Psoas muscle (tissue), 8 donors: ENCODE measurements around the gene NCAPD3. TPM values are rescaled to one million over a fixed set of nuclear protein-coding genes. Genes with fewer than 3 reads are reported as not detected.
A peak's percentile ranks its signal among the peaks of the same experiment; 100 is the strongest.

Experiments used
- ATAC-seq, 4 donors: fragments of 200-7000 bp; cut with Tn5 transposase; one replicate each; pipeline ENCODE4 v1.9.1; 2020; ENCODE audit warnings: moderate library complexity in 3 of 4, mild to moderate bottlenecking in 2 of 4
- DNase-seq, 2 donors: peaks; one replicate each; pipeline ENCODE4 v3.0.0-alpha.2; 2020
- H3K27ac ChIP-seq: fragments of 200-600 bp; one replicate; pipeline ENCODE4 v1.8.0; 2022
- H3K27me3 ChIP-seq, 3 donors: fragments of 200-600 bp in 1 of 3; one replicate each; pipeline versions ENCODE4 v1.6.1 to v1.8.0; 2013 to 2022; ENCODE audit warnings: low read length in 2 of 3, mild to moderate bottlenecking in 2 of 3, moderate library complexity in 1 of 3; ENCODE audit not compliant: insufficient read depth in 3 of 3
- H3K36me3 ChIP-seq, 2 donors: fragments of 200-600 bp in 1 of 2; one replicate each; pipeline versions ENCODE4 v1.6.1 to v1.8.0; 2013 to 2022; ENCODE audit warnings: low read depth in 1 of 2, mild to moderate bottlenecking in 1 of 2, moderate library complexity in 1 of 2; ENCODE audit not compliant: insufficient read depth in 1 of 2
- H3K4me1 ChIP-seq: fragments of 200-600 bp; one replicate; pipeline ENCODE4 v1.8.0; 2022
- H3K4me3 ChIP-seq: fragments of 200-600 bp; one replicate; pipeline ENCODE4 v1.8.0; 2022; ENCODE audit warnings: mild to moderate bottlenecking
- H3K9me3 ChIP-seq: fragments of 200-600 bp; one replicate; pipeline ENCODE4 v1.8.0; 2022
- CTCF ChIP-seq: fragments of 200-600 bp; IDR thresholded peaks from one replicate; pipeline ENCODE4 v1.8.0; 2022; ENCODE audit warnings: antibody characterized with exemption
- WGBS, 3 donors: extraction: QIAGEN DNeasy Blood & Tissue Kit; methylation state at CpG; one replicate each; pipeline versions ENCODE4 v1.1.6 to v1.1.7; 2013; 5-methylcytosine and 5-hydroxymethylcytosine counted together
- intact Hi-C, 2 donors: fragments of 100-400 bp; cut with DNase I; formaldehyde crosslinking; loops; one replicate each; pipeline versions ENCODE4 v1.11.0 to v1.14.2; 2022
- polyA plus RNA-seq, 3 donors: library from polyadenylated mRNA; stranded (reverse); fragments of 200-250 nt; gene quantifications; one replicate each; pipeline ENCODE4 v1.2.3, GENCODE V29; 2013
- total RNA-seq, 4 donors: library from RNA; stranded (reverse); fragmentation: NEBNext Ultra II Directional in 2 of 4; extraction: Animal tissue kit (Norgen Biotek cat#: 25700) in 2 of 4; gene quantifications; one replicate each; pipeline versions ENCODE4 v1.2.1 to v1.2.4, GENCODE V29; 2021 to 2023
- donor health status: healthy with polysubstance abuse.
- donor health status: DM: no; HTN: no; CAD: no; lungs with moderate emphysema.
- donor health status: Bipolar disorder and iron deficiency.
- donor health status: healthy.
- donor health status: DM: yes; HTN: yes; CAD: no.
- donor health status: DM: no; HTN: no; CAD: no.
- donor health status: DM: no; HTN: no; CAD: no.
- donor health status: DM: yes; HTN: yes; CAD: no.

NCAPD3 gene
- total and polyA plus RNA-seq, 7 donors = 2.8 to 8.7 (median 5.5) TPM

- no peaks in the 10 kb centered on the region for H3K27me3 ChIP-seq
- no peaks in the 10 kb centered on the region for H3K4me1 ChIP-seq
- peaks cover 0 to 83% of the 10 kb centered on the region in 2 donors for H3K36me3 ChIP-seq
- 67 to 75% (median 71%) methylated on average over 12 of the region's 12 CpGs for WGBS, 3 donors
- no peak overlapping the region for H3K27ac ChIP-seq
- no peak for TF ChIP-seq CTCF
- DNase-seq = no peak
- intact Hi-C loops = no loop called here
- no peaks in the 10 kb centered on the region for H3K9me3 ChIP-seq
- peak in 3 of 4 donors; percentile 36 to 71 (median 47) for ATAC-seq
- H3K4me3 ChIP-seq = no peak overlapping the region
Measured at GRCh38 chr11:134150195-134150903, 73.4 kb downstream of the NCAPD3 start.

- 93 to 94% (median 94%) methylated on average over 16 of the region's 16 CpGs for WGBS, 3 donors
- no peak for TF ChIP-seq CTCF
- H3K36me3 ChIP-seq = peaks cover 0 to 82% of the 10 kb centered on the region in 2 donors
- intact Hi-C loops = no loop called here
- H3K4me1 ChIP-seq = no peaks in the 10 kb centered on the region
- DNase-seq = no peak
- no peaks in the 10 kb centered on the region for H3K27me3 ChIP-seq
- H3K4me3 ChIP-seq = no peak overlapping the region
- no peak for ATAC-seq
- H3K27ac ChIP-seq = no peak overlapping the region
- no peaks in the 10 kb centered on the region for H3K9me3 ChIP-seq
Measured at GRCh38 chr11:134149371-134149770, 74.4 kb downstream of the NCAPD3 start.

GRCh38 chr11:134146598-134146997 is 77.2 kb downstream of the NCAPD3 start:
- TF ChIP-seq CTCF = no peak
- no peak for DNase-seq
- intact Hi-C loops = no loop called here
- 91 to 99% (median 98%) methylated on average over 3 of the region's 3 CpGs for WGBS, 3 donors
- no peak for ATAC-seq
- peaks cover 0 to 58% of the 10 kb centered on the region in 2 donors for H3K36me3 ChIP-seq
- H3K9me3 ChIP-seq = no peaks in the 10 kb centered on the region
- no peaks in the 10 kb centered on the region for H3K27me3 ChIP-seq
- H3K27ac ChIP-seq = no peak overlapping the region
- H3K4me3 ChIP-seq = no peak overlapping the region
- no peaks in the 10 kb centered on the region for H3K4me1 ChIP-seq

- no peak overlapping the region for H3K27ac ChIP-seq
- ATAC-seq (no peak), DNase-seq (no peak)
- peaks cover 0 to 49% of the 10 kb centered on the region in 2 donors for H3K36me3 ChIP-seq
- intact Hi-C loops = no loop called here
- no peak for TF ChIP-seq CTCF
- no peaks in the 10 kb centered on the region for H3K4me1 ChIP-seq
- H3K4me3 ChIP-seq = no peak overlapping the region
- H3K9me3 ChIP-seq = no peaks in the 10 kb centered on the region
- no peaks in the 10 kb centered on the region for H3K27me3 ChIP-seq
- 68 to 78% (median 69%) methylated on average over 8 of the region's 8 CpGs for WGBS, 3 donors
Measured at GRCh38 chr11:134145715-134146114, 78.1 kb downstream of the NCAPD3 start.

- ATAC-seq (no peak), DNase-seq (no peak)
- no peak overlapping the region for H3K27ac ChIP-seq
- WGBS, 3 donors = 66 to 89% (median 71%) methylated on average over 5 of the region's 5 CpGs
- no peaks in the 10 kb centered on the region for H3K9me3 ChIP-seq
- peaks cover 0 to 39% of the 10 kb centered on the region in 2 donors for H3K36me3 ChIP-seq
- intact Hi-C loops = loop anchor here (5.0 kb wide), 1 partner anchor 217 kb away; no protein-coding TSS in a partner anchor
- no peaks in the 10 kb centered on the region for H3K4me1 ChIP-seq
- H3K27me3 ChIP-seq = no peaks in the 10 kb centered on the region
- no peak overlapping the region for H3K4me3 ChIP-seq
- TF ChIP-seq CTCF = no peak
Measured at GRCh38 chr11:134144744-134145143, 79.0 kb downstream of the NCAPD3 start.
